Fibroblast of skin of back (primary cell): Measurements from ENCODE around the gene ZFP1.
A peak's percentile ranks its signal among the peaks of the same experiment; 100 is the strongest.
"Not testable (repeated sequence)": the region's sequence is repeated elsewhere in the genome, so short reads cannot be mapped to it uniquely, and the experiment has no call there.

Experiments
- DNase-seq: peaks from one replicate; pipeline ENCODE4 v3.0.0-alpha.2; 2013

ZFP1 gene

GRCh38 chr16:75205438-75205837, 57.1 kb downstream of the ZFP1 start:
- not testable (repeated sequence) for DNase-seq

- not testable (repeated sequence) for DNase-seq
Measured at GRCh38 chr16:75205961-75206748, 57.8 kb downstream of the ZFP1 start.

- DNase-seq = no peak
Measured at GRCh38 chr16:75206749-75207451, 58.6 kb downstream of the ZFP1 start, which contains the start of gene CTRB2. Gene CTRB2 (minus strand): TSS chr16:75207161. CDS start chr16:75207141, 20 bp downstream.

- DNase-seq = no peak
Measured at GRCh38 chr16:75207831-75208230, 59.5 kb downstream of the ZFP1 start.

GRCh38 chr16:75208242-75208825, 60.0 kb downstream of the ZFP1 start:
- DNase-seq = no peak

- no peak for DNase-seq
Measured at GRCh38 chr16:75208861-75209505, 60.7 kb downstream of the ZFP1 start.

GRCh38 chr16:75209514-75209913, 61.2 kb downstream of the ZFP1 start:
- DNase-seq = not testable (repeated sequence)

GRCh38 chr16:75209944-75210343, 61.6 kb downstream of the ZFP1 start:
- no peak for DNase-seq

GRCh38 chr16:75211286-75211685, 63.0 kb downstream of the ZFP1 start:
- DNase-seq = not testable (repeated sequence)

- DNase-seq = no peak
Measured at GRCh38 chr16:75216127-75216526, 67.8 kb downstream of the ZFP1 start.

GRCh38 chr16:75216576-75216975, 68.3 kb downstream of the ZFP1 start:
- no peak for DNase-seq

GRCh38 chr16:75217389-75217851, 69.1 kb downstream of the ZFP1 start:
- DNase-seq = no peak

- no peak for DNase-seq
Measured at GRCh38 chr16:75218256-75219076, 70.1 kb downstream of the ZFP1 start, which contains the start of gene CTRB1. Gene CTRB1 (plus strand): TSS chr16:75218988. CDS start chr16:75219008, 20 bp downstream.

- no peak for DNase-seq
Measured at GRCh38 chr16:75219088-75219487, 70.8 kb downstream of the ZFP1 start.

- peak; percentile 30 for DNase-seq
Measured at GRCh38 chr16:75219838-75220237, 71.5 kb downstream of the ZFP1 start.
